Measurements from ENCODE around the gene TMEM43.
"Not testable (repeated sequence)": the region's sequence is repeated elsewhere in the genome, so short reads cannot be mapped to it uniquely, and the experiment has no call there.

GRCh38 chr3:14075233-14075632, 49.6 kb upstream of the TMEM43 start:
- not testable (repeated sequence) for TF ChIP-seq CTCF, POLR2A (IDR thresholded peaks at IDR 0.05)
